Neural progenitor cell (in vitro differentiated cells): ENCODE measurements around the gene IL17B.

Experiments used
- EZH2 ChIP-seq: fragments of 200-600 bp; sonication (generic); IDR thresholded peaks from 2 replicates; pipeline ENCODE4 v1.6.1; 2017; ENCODE audit warnings: antibody characterized with exemption, mild to moderate bottlenecking, moderate library complexity
- EZH2phosphoT487 ChIP-seq: fragments of 200-600 bp; sonication (generic); IDR thresholded peaks from 2 replicates; pipeline ENCODE4 v1.6.1; 2017; ENCODE audit warnings: antibody characterized with exemption
- TF ChIP-seq, protein P1 (sequence below): fragments of 200-600 bp; sonication (generic); IDR thresholded peaks from 2 replicates; pipeline ENCODE4 v1.5.1; 2017; ENCODE audit warnings: antibody characterized with exemption, mild to moderate bottlenecking

DNA sequence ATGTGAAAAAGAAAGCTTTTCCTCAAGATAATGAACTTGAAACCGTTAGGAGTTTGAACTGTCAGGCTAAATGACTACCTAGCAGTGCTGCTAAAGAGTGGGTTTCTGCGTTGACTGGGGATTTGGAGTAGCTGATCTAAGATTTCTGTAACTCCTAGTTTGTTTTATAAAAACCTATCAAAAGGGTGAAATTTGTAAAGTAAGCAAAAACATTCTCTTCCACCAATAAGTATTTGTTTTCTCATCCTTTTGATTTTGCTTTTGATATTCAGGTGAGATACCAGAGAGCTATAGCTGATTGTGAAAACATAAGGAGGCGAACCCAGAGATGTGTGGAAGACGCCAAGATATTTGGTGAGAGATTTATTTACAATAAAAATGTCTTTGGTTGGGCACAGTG lies 29.7 kb downstream of the IL17B start:
- TF ChIP-seq, protein P1, sequence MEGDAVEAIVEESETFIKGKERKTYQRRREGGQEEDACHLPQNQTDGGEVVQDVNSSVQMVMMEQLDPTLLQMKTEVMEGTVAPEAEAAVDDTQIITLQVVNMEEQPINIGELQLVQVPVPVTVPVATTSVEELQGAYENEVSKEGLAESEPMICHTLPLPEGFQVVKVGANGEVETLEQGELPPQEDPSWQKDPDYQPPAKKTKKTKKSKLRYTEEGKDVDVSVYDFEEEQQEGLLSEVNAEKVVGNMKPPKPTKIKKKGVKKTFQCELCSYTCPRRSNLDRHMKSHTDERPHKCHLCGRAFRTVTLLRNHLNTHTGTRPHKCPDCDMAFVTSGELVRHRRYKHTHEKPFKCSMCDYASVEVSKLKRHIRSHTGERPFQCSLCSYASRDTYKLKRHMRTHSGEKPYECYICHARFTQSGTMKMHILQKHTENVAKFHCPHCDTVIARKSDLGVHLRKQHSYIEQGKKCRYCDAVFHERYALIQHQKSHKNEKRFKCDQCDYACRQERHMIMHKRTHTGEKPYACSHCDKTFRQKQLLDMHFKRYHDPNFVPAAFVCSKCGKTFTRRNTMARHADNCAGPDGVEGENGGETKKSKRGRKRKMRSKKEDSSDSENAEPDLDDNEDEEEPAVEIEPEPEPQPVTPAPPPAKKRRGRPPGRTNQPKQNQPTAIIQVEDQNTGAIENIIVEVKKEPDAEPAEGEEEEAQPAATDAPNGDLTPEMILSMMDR: no peak
- TF ChIP-seq EZH2 (no peak), EZH2phosphoT487 (no peak)
